ENCODE results near the gene CSPG5.

Gene CSPG5

GRCh38 chr3:47565734-47566550 is 12.7 kb downstream of the CSPG5 start:
- H3K4me3 ChIP-seq (ENCODE audit: low read length), result no peak overlapping the region
- H3K9ac ChIP-seq (ENCODE audit: low read depth, low read length), result no peak overlapping the region
- no peak overlapping the region for H3K4me2 ChIP-seq (ENCODE audit: low read length)
- H3K36me3 ChIP-seq (ENCODE audit: insufficient read depth, low read length), result no peaks in the 10 kb centered on the region
- no peaks in the 10 kb centered on the region for H3K9me3 ChIP-seq (replicated peaks; ENCODE audit: low read length)
- no peaks in the 10 kb centered on the region for H3K4me1 ChIP-seq (ENCODE audit: control insufficient read depth, insufficient read depth, low read length)
- H3K27me3 ChIP-seq (ENCODE audit: control insufficient read depth, insufficient read depth, low read length), result peaks cover 37% of the 10 kb centered on the region

DNA sequence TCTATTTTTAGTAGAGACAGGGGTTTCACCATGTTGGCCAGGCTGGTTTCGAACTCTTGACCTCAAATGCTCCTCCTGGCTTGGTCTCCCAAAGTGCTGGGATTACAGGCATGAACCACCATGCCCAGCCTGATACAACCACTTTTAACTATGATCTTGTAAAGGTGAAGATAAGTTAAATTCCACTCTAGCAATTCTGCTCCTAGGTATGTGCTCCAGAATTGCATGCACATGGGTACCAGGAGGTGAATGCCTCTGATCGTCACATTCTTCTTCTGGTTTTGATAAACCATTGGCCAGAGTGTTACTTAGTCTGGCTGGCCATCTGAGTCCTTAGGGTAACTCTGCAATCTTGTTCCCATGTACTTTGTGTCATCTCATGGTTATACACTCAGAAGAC is 22.3 kb downstream of the CSPG5 start:
- H3K27me3 ChIP-seq (ENCODE audit: control insufficient read depth, insufficient read depth, low read length), result peaks cover 22% of the 10 kb centered on the region
- no peak overlapping the region for H3K4me3 ChIP-seq (ENCODE audit: low read length)
- no peaks in the 10 kb centered on the region for H3K9me3 ChIP-seq (replicated peaks; ENCODE audit: low read length)
- no peak overlapping the region for H3K9ac ChIP-seq (ENCODE audit: low read depth, low read length)
- H3K36me3 ChIP-seq (ENCODE audit: insufficient read depth, low read length), result no peaks in the 10 kb centered on the region
- no peak overlapping the region for H3K4me2 ChIP-seq (ENCODE audit: low read length)
- H3K4me1 ChIP-seq (ENCODE audit: control insufficient read depth, insufficient read depth, low read length), result no peaks in the 10 kb centered on the region

- no peaks in the 10 kb centered on the region for H3K9me3 ChIP-seq (replicated peaks; ENCODE audit: low read length)
- H3K36me3 ChIP-seq (ENCODE audit: insufficient read depth, low read length), result no peaks in the 10 kb centered on the region
- no peak overlapping the region for H3K9ac ChIP-seq (ENCODE audit: low read depth, low read length)
- H3K4me1 ChIP-seq (ENCODE audit: control insufficient read depth, insufficient read depth, low read length), result no peaks in the 10 kb centered on the region
- H3K27me3 ChIP-seq (ENCODE audit: control insufficient read depth, insufficient read depth, low read length), result peaks cover 32% of the 10 kb centered on the region
- no peak overlapping the region for H3K4me3 ChIP-seq (ENCODE audit: low read length)
- no peak overlapping the region for H3K4me2 ChIP-seq (ENCODE audit: low read length)
Observed at GRCh38 chr3:47554335-47554734, 24.3 kb downstream of the CSPG5 start.

GRCh38 chr3:47553407-47553806 is 25.3 kb downstream of the CSPG5 start:
- Histone ChIP-seq H3K4me1 (ENCODE audit: control insufficient read depth, insufficient read depth, low read length) (no peaks in the 10 kb centered on the region), H3K36me3 (ENCODE audit: insufficient read depth, low read length) (no peaks in the 10 kb centered on the region), H3K9ac (ENCODE audit: low read depth, low read length) (no peak overlapping the region), H3K4me3 (ENCODE audit: low read length) (no peak overlapping the region), H3K9me3 (replicated peaks; ENCODE audit: low read length) (no peaks in the 10 kb centered on the region), H3K27me3 (ENCODE audit: control insufficient read depth, insufficient read depth, low read length) (peaks cover 34% of the 10 kb centered on the region), H3K4me2 (ENCODE audit: low read length) (no peak overlapping the region)

- Histone ChIP-seq H3K4me3 (ENCODE audit: low read length) (no peak overlapping the region), H3K36me3 (ENCODE audit: insufficient read depth, low read length) (no peaks in the 10 kb centered on the region), H3K9ac (ENCODE audit: low read depth, low read length) (no peak overlapping the region), H3K4me2 (ENCODE audit: low read length) (peak overlapping the region; percentile 63), H3K9me3 (replicated peaks; ENCODE audit: low read length) (no peaks in the 10 kb centered on the region), H3K4me1 (ENCODE audit: control insufficient read depth, insufficient read depth, low read length) (peaks cover 7% of the 10 kb centered on the region), H3K27me3 (ENCODE audit: control insufficient read depth, insufficient read depth, low read length) (peaks cover 2% of the 10 kb centered on the region)
Observed at GRCh38 chr3:47542471-47543173, 36.0 kb downstream of the CSPG5 start.

DNA sequence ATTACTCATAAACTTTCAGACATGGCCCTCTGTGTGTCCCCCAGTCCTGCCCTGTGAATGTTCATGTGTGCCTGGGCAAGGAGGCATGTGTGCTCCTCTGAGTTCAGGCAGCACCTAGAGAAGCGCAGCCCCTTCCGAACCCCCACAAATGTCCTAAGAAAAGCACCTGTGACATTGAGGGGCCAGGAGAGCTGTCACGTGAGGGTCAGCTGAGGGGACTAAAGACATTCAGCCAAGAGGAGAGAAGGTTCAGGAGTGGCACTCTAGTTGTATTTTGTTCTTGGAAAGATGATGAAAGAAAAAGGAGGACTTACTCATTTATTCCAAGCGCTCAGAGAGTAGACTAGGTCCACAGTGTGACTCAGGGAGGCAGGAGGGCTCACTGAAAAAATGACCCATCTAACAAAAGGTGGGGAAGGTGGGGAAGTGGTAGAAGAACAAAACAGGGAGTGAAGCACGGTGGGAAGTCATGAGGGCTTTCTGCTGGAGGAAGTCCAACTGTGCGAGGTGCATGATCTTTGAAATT is 37.0 kb downstream of the CSPG5 start:
- Histone ChIP-seq H3K9me3 (replicated peaks; ENCODE audit: low read length) (no peaks in the 10 kb centered on the region), H3K36me3 (ENCODE audit: insufficient read depth, low read length) (no peaks in the 10 kb centered on the region), H3K4me3 (ENCODE audit: low read length) (no peak overlapping the region), H3K4me2 (ENCODE audit: low read length) (no peak overlapping the region), H3K9ac (ENCODE audit: low read depth, low read length) (no peak overlapping the region), H3K27me3 (ENCODE audit: control insufficient read depth, insufficient read depth, low read length) (peaks cover 8% of the 10 kb centered on the region), H3K4me1 (ENCODE audit: control insufficient read depth, insufficient read depth, low read length) (peaks cover 7% of the 10 kb centered on the region)

GRCh38 chr3:47540281-47540680 is 38.4 kb downstream of the CSPG5 start:
- peaks cover 16% of the 10 kb centered on the region for H3K27me3 ChIP-seq (ENCODE audit: control insufficient read depth, insufficient read depth, low read length)
- H3K9ac ChIP-seq (ENCODE audit: low read depth, low read length), result no peak overlapping the region
- no peaks in the 10 kb centered on the region for H3K36me3 ChIP-seq (ENCODE audit: insufficient read depth, low read length)
- H3K9me3 ChIP-seq (replicated peaks; ENCODE audit: low read length), result no peaks in the 10 kb centered on the region
- H3K4me3 ChIP-seq (ENCODE audit: low read length), result no peak overlapping the region
- H3K4me2 ChIP-seq (ENCODE audit: low read length), result no peak overlapping the region
- peaks cover 7% of the 10 kb centered on the region for H3K4me1 ChIP-seq (ENCODE audit: control insufficient read depth, insufficient read depth, low read length)

DNA sequence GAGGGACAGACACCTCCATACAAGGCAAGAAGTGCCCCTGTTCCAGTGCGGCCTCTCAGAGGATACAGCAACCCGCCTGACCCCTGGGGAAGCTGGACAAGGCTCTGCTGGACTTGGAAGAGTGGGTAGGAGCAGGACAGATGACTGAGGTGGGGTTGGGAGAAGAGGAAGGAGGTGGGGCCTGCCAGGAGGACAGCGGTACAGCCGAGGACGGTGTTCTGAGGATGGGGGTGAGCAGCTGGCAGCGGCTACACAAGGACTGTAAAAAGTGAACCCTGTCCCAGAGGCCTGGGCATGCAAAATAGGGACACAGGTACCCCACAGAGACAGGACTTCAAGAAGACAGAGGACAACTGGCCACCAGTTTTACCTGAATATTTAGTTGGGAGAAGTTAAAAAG is 41.7 kb downstream of the CSPG5 start:
- Histone ChIP-seq H3K4me2 (ENCODE audit: low read length) (no peak overlapping the region), H3K27me3 (ENCODE audit: control insufficient read depth, insufficient read depth, low read length) (peaks cover 37% of the 10 kb centered on the region), H3K9me3 (replicated peaks; ENCODE audit: low read length) (no peaks in the 10 kb centered on the region), H3K4me1 (ENCODE audit: control insufficient read depth, insufficient read depth, low read length) (no peaks in the 10 kb centered on the region), H3K36me3 (ENCODE audit: insufficient read depth, low read length) (no peaks in the 10 kb centered on the region), H3K9ac (ENCODE audit: low read depth, low read length) (no peak overlapping the region), H3K4me3 (ENCODE audit: low read length) (no peak overlapping the region)

GRCh38 chr3:47536221-47536891 is 42.3 kb downstream of the CSPG5 start:
- H3K9me3 ChIP-seq (replicated peaks; ENCODE audit: low read length), result no peaks in the 10 kb centered on the region
- no peak overlapping the region for H3K9ac ChIP-seq (ENCODE audit: low read depth, low read length)
- H3K4me1 ChIP-seq (ENCODE audit: control insufficient read depth, insufficient read depth, low read length), result no peaks in the 10 kb centered on the region
- H3K4me3 ChIP-seq (ENCODE audit: low read length), result no peak overlapping the region
- no peaks in the 10 kb centered on the region for H3K36me3 ChIP-seq (ENCODE audit: insufficient read depth, low read length)
- no peak overlapping the region for H3K4me2 ChIP-seq (ENCODE audit: low read length)
- H3K27me3 ChIP-seq (ENCODE audit: control insufficient read depth, insufficient read depth, low read length), result peaks cover 37% of the 10 kb centered on the region

DNA sequence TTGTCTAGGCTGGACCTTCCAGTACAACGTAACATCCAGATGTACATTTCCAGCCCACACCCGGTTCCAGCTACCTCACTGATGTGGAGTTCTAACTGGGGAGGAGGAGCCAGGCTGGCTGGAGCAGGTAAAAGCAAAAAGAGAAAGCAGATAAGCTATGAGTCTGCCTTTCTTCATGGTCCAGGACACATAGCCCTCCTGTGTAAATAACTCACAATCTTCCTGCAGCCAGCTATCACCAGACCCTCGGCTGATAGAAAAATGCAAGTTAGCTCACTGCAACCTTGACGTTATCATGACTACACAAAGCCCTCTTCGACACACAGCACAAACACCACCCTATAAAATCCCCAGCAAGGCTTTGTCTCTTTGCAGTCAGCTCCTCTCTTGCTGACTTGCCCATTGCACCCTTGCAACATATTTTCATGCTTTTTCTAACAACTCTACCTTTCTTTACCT is 44.6 kb downstream of the CSPG5 start:
- H3K27me3 ChIP-seq (ENCODE audit: control insufficient read depth, insufficient read depth, low read length), result peaks cover 37% of the 10 kb centered on the region
- H3K4me2 ChIP-seq (ENCODE audit: low read length), result no peak overlapping the region
- no peaks in the 10 kb centered on the region for H3K4me1 ChIP-seq (ENCODE audit: control insufficient read depth, insufficient read depth, low read length)
- H3K9ac ChIP-seq (ENCODE audit: low read depth, low read length), result no peak overlapping the region
- no peaks in the 10 kb centered on the region for H3K9me3 ChIP-seq (replicated peaks; ENCODE audit: low read length)
- no peaks in the 10 kb centered on the region for H3K36me3 ChIP-seq (ENCODE audit: insufficient read depth, low read length)
- no peak overlapping the region for H3K4me3 ChIP-seq (ENCODE audit: low read length)

DNA sequence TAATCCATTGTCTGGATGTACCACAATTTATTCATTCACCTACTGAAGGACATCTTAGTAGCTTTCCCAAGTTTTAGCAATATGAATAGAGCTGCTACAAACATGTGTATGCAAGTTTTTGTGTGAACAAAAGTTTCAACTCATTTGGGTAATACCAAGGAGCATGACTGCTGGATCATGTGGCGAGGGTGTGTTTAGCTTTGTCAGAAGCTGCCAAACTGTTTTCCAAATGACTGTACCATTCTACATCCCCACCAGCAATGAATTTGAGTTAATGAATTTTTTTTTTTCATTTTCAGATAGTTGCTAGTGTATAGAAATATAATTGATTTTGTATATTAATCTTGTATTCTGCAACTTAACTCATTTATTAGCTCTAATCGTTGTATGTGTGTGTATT is 45.2 kb downstream of the CSPG5 start:
- Histone ChIP-seq H3K4me1 (ENCODE audit: control insufficient read depth, insufficient read depth, low read length) (no peaks in the 10 kb centered on the region), H3K4me2 (ENCODE audit: low read length) (no peak overlapping the region), H3K4me3 (ENCODE audit: low read length) (no peak overlapping the region), H3K36me3 (ENCODE audit: insufficient read depth, low read length) (no peaks in the 10 kb centered on the region), H3K9ac (ENCODE audit: low read depth, low read length) (no peak overlapping the region), H3K9me3 (replicated peaks; ENCODE audit: low read length) (no peaks in the 10 kb centered on the region), H3K27me3 (ENCODE audit: control insufficient read depth, insufficient read depth, low read length) (peaks cover 37% of the 10 kb centered on the region)

Measured in skeletal muscle satellite cell (primary cell).